Ishikawa (cell line): ENCODE results near the gene HMCN1.

Experiments used
- CEBPB ChIP-seq: IDR thresholded peaks from 2 replicates; pipeline ENCODE4 v1.6.1; 2012
- CREB1 ChIP-seq: IDR thresholded peaks from 2 replicates; pipeline ENCODE4 v1.6.1; 2012; ENCODE audit warnings: low read depth
- EGR1 ChIP-seq: IDR thresholded peaks from 2 replicates; pipeline ENCODE4 v1.6.1; 2012
- EP300 ChIP-seq: IDR thresholded peaks from 2 replicates; pipeline ENCODE4 v1.6.1; 2012; ENCODE audit warnings: borderline replicate concordance
- FOXM1 ChIP-seq: IDR thresholded peaks from 2 replicates; pipeline ENCODE4 v1.6.1; 2012; ENCODE audit warnings: low read depth, borderline replicate concordance
- NFIC ChIP-seq: IDR thresholded peaks from 2 replicates; pipeline ENCODE4 v1.6.1; 2012
- RAD21 ChIP-seq: IDR thresholded peaks from 2 replicates; pipeline ENCODE4 v1.6.1; 2012; ENCODE audit warnings: low read depth
- TAF1 ChIP-seq: IDR thresholded peaks from 2 replicates; pipeline ENCODE4 v1.6.1; 2012; ENCODE audit warnings: low read depth, mild to moderate bottlenecking
- TCF12 ChIP-seq: IDR thresholded peaks from 2 replicates; pipeline ENCODE4 v1.6.1; 2012; ENCODE audit warnings: low read depth
- TEAD4 ChIP-seq: IDR thresholded peaks from 2 replicates; pipeline ENCODE4 v1.6.1; 2012
- YY1 ChIP-seq: IDR thresholded peaks from 2 replicates; pipeline ENCODE4 v1.6.1; 2012; ENCODE audit warnings: low read depth
- ZBTB7A ChIP-seq: IDR thresholded peaks from 2 replicates; pipeline ENCODE4 v1.6.1; 2012; ENCODE audit warnings: low read depth
- TF ChIP-seq, protein P1 (sequence below): IDR thresholded peaks from 2 replicates; pipeline ENCODE4 v1.6.1; 2012
- TF ChIP-seq, protein P2 (sequence below): IDR thresholded peaks from 2 replicates; pipeline ENCODE4 v1.6.1; 2012; ENCODE audit warnings: low read depth, mild to moderate bottlenecking
- TF ChIP-seq, protein P3 (sequence below): IDR thresholded peaks from 2 replicates; pipeline ENCODE4 v1.6.1; 2012

Gene HMCN1

DNA sequence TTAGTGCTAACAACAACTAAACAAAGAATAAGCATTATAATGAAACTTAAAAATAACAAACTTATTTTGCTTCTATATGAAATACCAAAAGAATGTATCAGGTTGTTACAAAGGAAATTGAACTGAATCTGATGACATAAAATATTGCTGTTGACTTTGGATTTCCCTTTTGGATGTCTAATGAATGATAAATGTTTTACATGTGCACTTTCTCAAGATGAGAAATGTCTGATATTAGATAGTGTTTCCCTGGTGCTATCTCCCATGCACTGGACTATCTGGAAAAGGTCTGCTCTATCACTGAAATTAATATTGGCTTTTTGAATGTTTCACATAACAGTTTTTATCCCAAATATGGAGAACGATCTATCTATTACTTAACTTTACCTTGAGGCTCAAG is 179.9 kb downstream of the HMCN1 start:
- TF ChIP-seq EP300 (no peak), CREB1 (no peak), NFIC (no peak), TEAD4 (no peak), CEBPB (no peak), YY1 (no peak), TAF1 (no peak), TCF12 (no peak), EGR1 (no peak), RAD21 (no peak), FOXM1 (no peak), ZBTB7A (no peak)
- TF ChIP-seq, protein P1, sequence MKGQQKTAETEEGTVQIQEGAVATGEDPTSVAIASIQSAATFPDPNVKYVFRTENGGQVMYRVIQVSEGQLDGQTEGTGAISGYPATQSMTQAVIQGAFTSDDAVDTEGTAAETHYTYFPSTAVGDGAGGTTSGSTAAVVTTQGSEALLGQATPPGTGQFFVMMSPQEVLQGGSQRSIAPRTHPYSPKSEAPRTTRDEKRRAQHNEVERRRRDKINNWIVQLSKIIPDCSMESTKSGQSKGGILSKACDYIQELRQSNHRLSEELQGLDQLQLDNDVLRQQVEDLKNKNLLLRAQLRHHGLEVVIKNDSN = no peak
- TF ChIP-seq, protein P2, sequence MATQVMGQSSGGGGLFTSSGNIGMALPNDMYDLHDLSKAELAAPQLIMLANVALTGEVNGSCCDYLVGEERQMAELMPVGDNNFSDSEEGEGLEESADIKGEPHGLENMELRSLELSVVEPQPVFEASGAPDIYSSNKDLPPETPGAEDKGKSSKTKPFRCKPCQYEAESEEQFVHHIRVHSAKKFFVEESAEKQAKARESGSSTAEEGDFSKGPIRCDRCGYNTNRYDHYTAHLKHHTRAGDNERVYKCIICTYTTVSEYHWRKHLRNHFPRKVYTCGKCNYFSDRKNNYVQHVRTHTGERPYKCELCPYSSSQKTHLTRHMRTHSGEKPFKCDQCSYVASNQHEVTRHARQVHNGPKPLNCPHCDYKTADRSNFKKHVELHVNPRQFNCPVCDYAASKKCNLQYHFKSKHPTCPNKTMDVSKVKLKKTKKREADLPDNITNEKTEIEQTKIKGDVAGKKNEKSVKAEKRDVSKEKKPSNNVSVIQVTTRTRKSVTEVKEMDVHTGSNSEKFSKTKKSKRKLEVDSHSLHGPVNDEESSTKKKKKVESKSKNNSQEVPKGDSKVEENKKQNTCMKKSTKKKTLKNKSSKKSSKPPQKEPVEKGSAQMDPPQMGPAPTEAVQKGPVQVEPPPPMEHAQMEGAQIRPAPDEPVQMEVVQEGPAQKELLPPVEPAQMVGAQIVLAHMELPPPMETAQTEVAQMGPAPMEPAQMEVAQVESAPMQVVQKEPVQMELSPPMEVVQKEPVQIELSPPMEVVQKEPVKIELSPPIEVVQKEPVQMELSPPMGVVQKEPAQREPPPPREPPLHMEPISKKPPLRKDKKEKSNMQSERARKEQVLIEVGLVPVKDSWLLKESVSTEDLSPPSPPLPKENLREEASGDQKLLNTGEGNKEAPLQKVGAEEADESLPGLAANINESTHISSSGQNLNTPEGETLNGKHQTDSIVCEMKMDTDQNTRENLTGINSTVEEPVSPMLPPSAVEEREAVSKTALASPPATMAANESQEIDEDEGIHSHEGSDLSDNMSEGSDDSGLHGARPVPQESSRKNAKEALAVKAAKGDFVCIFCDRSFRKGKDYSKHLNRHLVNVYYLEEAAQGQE = no peak
- TF ChIP-seq, protein P3, sequence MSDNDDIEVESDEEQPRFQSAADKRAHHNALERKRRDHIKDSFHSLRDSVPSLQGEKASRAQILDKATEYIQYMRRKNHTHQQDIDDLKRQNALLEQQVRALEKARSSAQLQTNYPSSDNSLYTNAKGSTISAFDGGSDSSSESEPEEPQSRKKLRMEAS = no peak

DNA sequence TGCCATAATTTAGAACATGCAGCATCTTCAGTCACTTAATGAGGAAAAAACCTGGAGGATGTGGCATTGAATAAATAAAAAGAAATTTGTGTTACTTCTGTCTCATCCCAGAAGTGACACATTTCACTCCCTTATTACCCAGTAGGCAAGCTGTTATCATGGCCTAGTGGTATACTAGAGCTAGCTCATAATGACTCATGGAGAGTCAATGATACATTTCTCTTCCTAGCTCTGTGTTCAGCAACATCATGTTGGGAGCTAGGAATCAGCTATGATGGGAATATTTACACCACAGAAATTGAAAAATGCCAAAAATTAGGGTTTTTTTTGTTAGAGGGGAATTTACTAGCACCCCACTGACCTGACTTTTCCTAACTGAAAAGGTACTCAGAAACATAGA is 182.7 kb downstream of the HMCN1 start:
- TF ChIP-seq FOXM1 (no peak), ZBTB7A (no peak), TEAD4 (no peak), RAD21 (no peak), EP300 (no peak), NFIC (no peak), TCF12 (no peak), CREB1 (no peak), TAF1 (no peak), YY1 (no peak), CEBPB (no peak), EGR1 (no peak)
- TF ChIP-seq, protein P2 = no peak
- TF ChIP-seq, protein P1 = no peak

DNA sequence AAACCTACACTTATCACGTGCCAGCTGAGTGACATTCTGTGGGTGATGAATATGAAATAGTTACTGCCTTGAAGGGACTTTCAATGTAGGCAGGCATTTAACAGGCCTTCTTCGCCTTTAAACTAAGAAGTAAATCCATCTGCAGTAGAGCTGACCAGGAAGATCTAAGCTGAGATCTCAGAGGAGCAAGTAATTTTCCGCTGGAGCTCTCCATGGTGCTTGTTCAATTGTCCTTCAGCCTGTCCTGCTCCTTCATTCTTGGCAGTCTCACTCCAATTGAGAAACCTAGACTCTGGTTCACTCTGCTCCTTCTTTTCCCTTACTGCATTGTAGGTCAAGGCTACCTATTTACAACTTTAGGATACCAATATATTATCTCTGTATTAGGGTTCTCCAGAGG is 183.5 kb downstream of the HMCN1 start:
- TF ChIP-seq TCF12 (no peak), TAF1 (no peak)
- TF ChIP-seq, protein P2 = peak; percentile 89

DNA sequence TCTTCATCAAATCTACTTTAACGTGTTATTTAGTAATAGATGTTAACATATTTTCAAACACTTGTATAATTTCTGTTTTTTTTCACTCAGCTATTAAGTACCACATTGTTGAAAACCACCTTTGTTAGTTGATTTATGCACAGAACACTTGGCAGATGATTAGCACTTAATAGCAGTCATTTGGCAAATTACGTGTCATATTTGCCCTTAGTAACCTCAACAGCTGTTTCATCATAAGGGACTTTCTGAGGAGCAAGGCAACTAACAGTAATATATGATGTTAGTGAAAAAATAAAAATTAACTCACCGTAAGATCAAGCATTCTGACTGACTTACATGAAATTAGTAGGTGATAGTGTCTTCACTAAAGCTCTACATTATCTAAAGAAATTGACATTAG is 186.4 kb downstream of the HMCN1 start:
- no peak for TF ChIP-seq NFIC
- no peak for TF ChIP-seq CREB1
- TF ChIP-seq YY1 = no peak
- TF ChIP-seq TCF12 = no peak
- no peak for TF ChIP-seq EGR1
- TF ChIP-seq EP300 = no peak
- TF ChIP-seq, protein P1 = no peak

DNA sequence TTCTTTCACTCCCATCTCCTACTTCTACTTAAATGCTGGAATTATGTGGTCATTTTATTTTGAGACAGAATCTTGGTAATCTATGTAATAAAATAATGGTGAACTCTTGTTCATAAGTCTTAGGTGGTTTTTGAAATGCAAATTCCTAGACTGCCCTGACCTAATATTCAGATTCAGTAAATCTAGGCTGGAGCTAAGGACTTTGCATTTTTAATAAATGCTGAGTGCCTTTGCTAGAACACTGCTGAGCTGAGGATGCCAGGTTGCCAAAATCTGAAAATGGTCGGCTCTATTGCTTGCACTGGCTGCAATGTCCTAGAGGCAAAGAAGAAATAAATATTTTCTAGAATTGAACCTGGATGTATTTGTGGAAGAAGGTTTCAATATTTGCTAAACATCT is 187.4 kb downstream of the HMCN1 start:
- TF ChIP-seq EP300 = no peak
- no peak for TF ChIP-seq ZBTB7A
- no peak for TF ChIP-seq TAF1
- TF ChIP-seq, protein P1 = no peak
- no peak for TF ChIP-seq TEAD4
- TF ChIP-seq, protein P2 = no peak
- no peak for TF ChIP-seq TCF12
- TF ChIP-seq YY1 = no peak
- no peak for TF ChIP-seq FOXM1
- TF ChIP-seq, protein P3 = no peak
- TF ChIP-seq CREB1 = no peak
- TF ChIP-seq EGR1 = no peak
